SU-DHL-6 (cell line): ENCODE measurements around the gene PDE1C.

Experiments
- CTCF ChIP-seq: fragments of 200-600 bp; sonication (generic); IDR thresholded peaks from one replicate; pipeline ENCODE4 v1.5.1; 2017; ENCODE audit warnings: antibody characterized with exemption, mild to moderate bottlenecking, low read length, moderate library complexity; ENCODE audit not compliant: insufficient read depth, poor library complexity, severe bottlenecking
- EZH2phosphoT487 ChIP-seq: fragments of 200-600 bp; sonication (generic), shearing (Covaris generic); conservative IDR thresholded peaks from 2 replicates; pipeline ENCODE4 v1.6.1; 2018; ENCODE audit warnings: mild to moderate bottlenecking, antibody characterized with exemption, low read length, moderate library complexity, mixed read lengths

GRCh38 chr7:32059289-32060011 is 10.8 kb downstream of the PDE1C start:
- no peak for TF ChIP-seq CTCF
- TF ChIP-seq EZH2phosphoT487, result no peak
